ENCODE data around the gene GNAI1.

Gene GNAI1

DNA sequence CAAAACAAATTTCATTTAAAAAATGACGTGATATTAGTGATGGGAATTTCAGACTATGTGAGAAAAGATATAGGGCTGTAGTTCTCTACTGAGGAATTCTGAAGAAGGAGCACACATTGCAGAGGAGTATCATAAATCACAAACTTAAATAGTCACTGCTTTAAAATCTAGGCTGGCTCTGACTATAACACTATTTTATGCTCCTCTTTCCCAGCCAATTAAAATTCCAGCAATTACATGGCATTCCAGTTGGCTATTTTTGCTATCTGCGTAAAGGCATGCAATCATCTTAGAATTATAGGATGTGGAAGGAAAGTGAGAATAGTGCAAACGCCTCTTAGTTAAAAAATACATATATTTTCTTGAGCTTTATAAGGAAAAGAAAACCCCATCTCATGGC, 123.1 kb downstream of the GNAI1 start:
- DNase-seq: no peak

DNA sequence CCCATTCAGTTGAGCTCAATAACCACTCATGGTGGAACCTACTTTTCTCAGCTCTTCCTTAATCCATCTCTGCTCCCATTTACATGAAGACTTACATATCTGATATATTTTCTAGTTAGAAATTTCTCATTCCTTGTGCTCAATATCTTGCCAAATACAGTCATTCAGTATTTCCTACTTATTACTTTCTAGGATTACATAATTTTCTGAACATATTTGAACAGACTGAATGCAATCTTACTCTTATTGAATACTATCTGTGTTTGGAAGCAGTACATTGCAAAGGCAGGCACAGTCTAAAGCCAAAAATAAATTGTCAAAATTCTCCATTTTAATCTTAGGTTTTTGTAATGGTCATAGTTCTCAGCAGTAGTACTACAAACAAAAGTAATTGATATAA, 126.0 kb downstream of the GNAI1 start:
- no peak for DNase-seq

DNA sequence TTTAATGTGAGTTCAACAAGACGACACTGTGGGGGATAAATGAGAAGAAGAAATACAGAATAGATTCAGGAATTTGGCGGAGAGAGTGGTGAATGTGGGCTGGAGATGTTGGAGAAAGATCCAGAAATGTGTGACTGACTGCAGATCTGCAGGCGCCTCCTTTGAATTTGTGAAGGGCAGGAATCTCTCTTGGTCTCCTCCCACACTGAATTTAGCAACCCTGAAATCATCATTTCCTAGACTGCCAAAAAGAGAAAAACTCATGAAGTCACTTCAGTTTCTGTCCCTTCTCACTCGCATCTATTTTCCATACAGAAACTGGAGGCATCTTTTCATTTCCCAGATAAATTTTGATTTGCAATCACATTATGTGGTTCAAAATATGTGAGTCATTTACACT, 128.7 kb downstream of the GNAI1 start:
- DNase-seq: no peak

- no peak for DNase-seq
Observed at GRCh38 chr7:80263821-80264220, 129.2 kb downstream of the GNAI1 start.

DNA sequence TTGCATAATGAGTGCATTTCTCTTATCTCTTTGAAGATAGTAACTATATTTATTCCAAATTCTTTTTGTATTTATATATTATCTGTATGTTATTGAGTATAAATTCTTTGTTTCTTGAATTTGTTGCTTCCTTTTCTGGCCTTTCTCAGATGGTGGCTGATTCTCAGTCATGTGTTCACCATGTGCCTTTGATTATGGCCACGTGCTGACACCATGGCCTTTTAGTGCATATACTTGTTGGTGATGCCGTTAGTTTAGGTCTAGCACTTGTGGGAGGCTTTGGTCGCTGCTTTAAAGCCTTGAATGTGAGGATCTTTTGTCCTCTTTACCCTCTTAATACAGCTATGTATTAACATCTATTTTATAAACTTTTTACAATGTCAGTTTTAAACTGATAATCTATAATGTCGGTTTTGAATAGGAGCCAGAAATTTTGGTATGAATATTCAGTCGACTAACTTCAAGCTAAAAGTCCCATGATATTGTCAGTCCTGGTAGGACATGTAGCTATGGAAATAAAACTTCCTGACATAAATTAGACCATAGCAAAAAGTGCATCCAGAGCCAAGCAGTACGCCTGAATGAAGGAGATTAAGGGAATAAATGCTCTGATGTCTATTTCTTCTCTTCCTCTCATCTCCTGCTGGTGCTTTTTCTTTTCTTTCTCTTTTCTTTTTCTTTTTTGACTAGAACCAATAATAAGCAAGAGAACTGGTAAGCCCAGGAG, 130.3 kb downstream of the GNAI1 start:
- DNase-seq: no peak

GRCh38 chr7:80272560-80273239, 138.1 kb downstream of the GNAI1 start:
- DNase-seq: no peak

DNA sequence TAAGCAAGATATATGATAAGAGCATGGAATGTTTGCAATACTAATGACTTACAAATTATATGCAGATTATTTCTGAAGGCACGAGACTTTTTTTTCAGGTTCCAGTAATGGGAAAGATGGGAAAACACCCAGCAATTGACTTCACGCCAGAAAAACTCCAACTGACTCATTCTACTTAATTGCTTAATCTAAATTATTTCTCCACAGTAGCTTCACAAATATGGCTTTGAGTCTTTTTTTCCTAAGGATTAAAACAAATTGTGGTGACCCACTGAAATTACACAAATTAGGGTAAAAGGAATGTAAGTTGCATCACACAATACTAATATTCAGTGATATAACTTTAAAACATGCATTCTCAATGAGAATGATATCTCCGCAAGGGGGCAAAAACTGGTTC, 138.7 kb downstream of the GNAI1 start:
- no peak for DNase-seq

DNA sequence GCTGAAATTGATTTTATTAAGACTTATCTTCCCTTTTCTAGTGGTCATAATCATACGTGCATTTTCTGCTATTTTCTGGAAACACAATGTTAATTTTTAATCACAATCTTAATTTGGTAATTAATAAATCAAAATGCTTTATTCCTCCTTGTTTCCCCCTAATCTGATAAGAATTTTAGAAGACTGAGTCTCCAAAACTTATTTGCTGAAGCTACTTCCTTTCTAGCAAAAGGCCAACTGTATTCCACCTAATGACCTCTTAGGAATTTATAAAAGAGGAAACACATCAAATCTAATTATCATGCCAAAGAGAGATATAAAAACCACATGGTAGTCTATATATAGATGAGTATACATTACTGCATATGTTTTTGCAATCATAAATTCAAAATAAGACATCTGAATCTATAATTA, 140.6 kb downstream of the GNAI1 start:
- DNase-seq: no peak

Measured in activated gamma-delta T cell treated with Interleukin-2 at 50 U/mL for 16 hours (primary cell).